HepG2 (cell line): Measurements from ENCODE around the gene TNFAIP2.
"Not testable (repeated sequence)": the region's sequence is repeated elsewhere in the genome, so short reads cannot be mapped to it uniquely, and the experiment has no call there.

Experiments
- CBFB ChIP-seq: sonication (generic); formaldehyde crosslinking; IDR thresholded peaks from 2 replicates; pipeline ENCODE4 v1.4.0; 2020; ENCODE audit warnings: missing genetic modification reagents
- HDAC1 ChIP-seq: sonication (generic); formaldehyde crosslinking; IDR thresholded peaks from 2 replicates; pipeline ENCODE4 v1.5.1; 2020; ENCODE audit warnings: mild to moderate bottlenecking, missing genetic modification reagents
- KDM4B ChIP-seq: sonication (generic); formaldehyde crosslinking; IDR thresholded peaks from 2 replicates; pipeline ENCODE4 v1.4.0; 2020; ENCODE audit warnings: missing genetic modification reagents
- MIER2 ChIP-seq: IDR thresholded peaks from 2 replicates; pipeline ENCODE4 v1.6.1; 2016; ENCODE audit warnings: missing biosample characterization, missing genetic modification reagents
- POLR2AphosphoS2 ChIP-seq: IDR thresholded peaks from 2 replicates; pipeline ENCODE4 v1.6.1; 2011; ENCODE audit warnings: low read depth, low read length, improper control_type of control experiment
- SP2 ChIP-seq: sonication (generic); formaldehyde crosslinking; IDR thresholded peaks from 2 replicates; pipeline ENCODE4 v1.5.1; 2020; ENCODE audit warnings: mild to moderate bottlenecking, missing genetic modification reagents
- YY1 ChIP-seq: IDR thresholded peaks from 2 replicates; pipeline ENCODE4 v1.6.1; 2011; ENCODE audit warnings: low read length, low read depth, moderate library complexity, mild to moderate bottlenecking; ENCODE audit not compliant: insufficient read depth, insufficient replicate concordance
- ZNF138 ChIP-seq: sonication (generic); formaldehyde crosslinking; IDR thresholded peaks from 2 replicates; pipeline ENCODE4 v1.5.0; 2020; ENCODE audit warnings: mild to moderate bottlenecking, low read depth, missing genetic modification reagents
- ZZZ3 ChIP-seq: sonication (generic); formaldehyde crosslinking; IDR thresholded peaks from 2 replicates; pipeline ENCODE4 v1.4.0; 2020; ENCODE audit warnings: missing genetic modification reagents, mild to moderate bottlenecking, borderline replicate concordance
- TF ChIP-seq, protein P1 (sequence below): sonication (generic); formaldehyde crosslinking; IDR thresholded peaks from 2 replicates; pipeline ENCODE4 v1.4.0; 2020; ENCODE audit warnings: mild to moderate bottlenecking, missing genetic modification reagents
- TF ChIP-seq, protein P2 (sequence below): IDR thresholded peaks from 2 replicates; pipeline ENCODE4 v1.6.1; 2016; ENCODE audit warnings: low read depth
- TF ChIP-seq, protein P3 (sequence below): sonication (generic); formaldehyde crosslinking; IDR thresholded peaks from 2 replicates; pipeline ENCODE4 v1.5.0; 2020; ENCODE audit warnings: mild to moderate bottlenecking, missing genetic modification reagents, moderate library complexity
- TF ChIP-seq, protein P4 (sequence below): sonication (generic); formaldehyde crosslinking; conservative IDR thresholded peaks from 2 replicates; pipeline ENCODE4 v1.8.0; 2022; ENCODE audit warnings: missing genetic modification reagents
- TF ChIP-seq, protein P5 (sequence below): sonication (generic); formaldehyde crosslinking; IDR thresholded peaks from 2 replicates; pipeline ENCODE4 v1.4.0; 2020; ENCODE audit warnings: missing genetic modification reagents

DNA sequence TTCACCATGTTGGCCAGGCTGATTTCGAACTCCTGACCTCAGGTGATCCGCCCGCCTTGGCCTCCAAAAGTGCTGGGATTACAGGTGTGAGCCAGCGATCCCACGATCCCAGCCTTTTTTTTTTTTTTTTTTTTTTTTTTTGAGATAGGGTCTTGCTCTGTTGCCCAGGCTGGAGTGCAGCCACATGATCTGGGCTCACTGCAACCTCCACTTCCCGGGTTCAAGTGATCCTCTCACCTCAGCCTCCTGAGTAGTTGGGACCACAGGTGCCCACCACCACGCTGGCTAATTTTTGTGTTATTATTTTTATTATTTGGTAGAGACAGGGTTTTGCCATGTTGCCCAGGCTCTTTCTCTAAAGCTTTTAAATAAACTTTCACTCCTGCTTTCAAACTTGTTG, 5.8 kb upstream of the TNFAIP2 start:
- TF ChIP-seq MIER2; SP2 (CRISPR knock-in tag); HDAC1 (CRISPR knock-in tag); ZNF138 (CRISPR knock-in tag); ZZZ3; POLR2AphosphoS2; CBFB (CRISPR knock-in tag); KDM4B (CRISPR knock-in tag); YY1: not testable (repeated sequence)
- TF ChIP-seq, protein P1, sequence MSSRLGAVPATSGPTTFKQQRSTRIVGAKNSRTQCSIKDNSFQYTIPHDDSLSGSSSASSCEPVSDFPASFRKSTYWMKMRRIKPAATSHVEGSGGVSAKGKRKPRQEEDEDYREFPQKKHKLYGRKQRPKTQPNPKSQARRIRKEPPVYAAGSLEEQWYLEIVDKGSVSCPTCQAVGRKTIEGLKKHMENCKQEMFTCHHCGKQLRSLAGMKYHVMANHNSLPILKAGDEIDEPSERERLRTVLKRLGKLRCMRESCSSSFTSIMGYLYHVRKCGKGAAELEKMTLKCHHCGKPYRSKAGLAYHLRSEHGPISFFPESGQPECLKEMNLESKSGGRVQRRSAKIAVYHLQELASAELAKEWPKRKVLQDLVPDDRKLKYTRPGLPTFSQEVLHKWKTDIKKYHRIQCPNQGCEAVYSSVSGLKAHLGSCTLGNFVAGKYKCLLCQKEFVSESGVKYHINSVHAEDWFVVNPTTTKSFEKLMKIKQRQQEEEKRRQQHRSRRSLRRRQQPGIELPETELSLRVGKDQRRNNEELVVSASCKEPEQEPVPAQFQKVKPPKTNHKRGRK = not testable (repeated sequence)
- TF ChIP-seq, protein P2, sequence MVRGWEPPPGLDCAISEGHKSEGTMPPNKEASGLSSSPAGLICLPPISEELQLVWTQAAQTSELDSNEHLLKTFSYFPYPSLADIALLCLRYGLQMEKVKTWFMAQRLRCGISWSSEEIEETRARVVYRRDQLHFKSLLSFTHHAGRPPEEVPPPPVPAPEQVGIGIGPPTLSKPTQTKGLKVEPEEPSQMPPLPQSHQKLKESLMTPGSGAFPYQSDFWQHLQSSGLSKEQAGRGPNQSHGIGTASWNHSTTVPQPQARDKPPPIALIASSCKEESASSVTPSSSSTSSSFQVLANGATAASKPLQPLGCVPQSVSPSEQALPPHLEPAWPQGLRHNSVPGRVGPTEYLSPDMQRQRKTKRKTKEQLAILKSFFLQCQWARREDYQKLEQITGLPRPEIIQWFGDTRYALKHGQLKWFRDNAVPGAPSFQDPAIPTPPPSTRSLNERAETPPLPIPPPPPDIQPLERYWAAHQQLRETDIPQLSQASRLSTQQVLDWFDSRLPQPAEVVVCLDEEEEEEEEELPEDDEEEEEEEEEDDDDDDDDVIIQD = not testable (repeated sequence)
- TF ChIP-seq, protein P3, sequence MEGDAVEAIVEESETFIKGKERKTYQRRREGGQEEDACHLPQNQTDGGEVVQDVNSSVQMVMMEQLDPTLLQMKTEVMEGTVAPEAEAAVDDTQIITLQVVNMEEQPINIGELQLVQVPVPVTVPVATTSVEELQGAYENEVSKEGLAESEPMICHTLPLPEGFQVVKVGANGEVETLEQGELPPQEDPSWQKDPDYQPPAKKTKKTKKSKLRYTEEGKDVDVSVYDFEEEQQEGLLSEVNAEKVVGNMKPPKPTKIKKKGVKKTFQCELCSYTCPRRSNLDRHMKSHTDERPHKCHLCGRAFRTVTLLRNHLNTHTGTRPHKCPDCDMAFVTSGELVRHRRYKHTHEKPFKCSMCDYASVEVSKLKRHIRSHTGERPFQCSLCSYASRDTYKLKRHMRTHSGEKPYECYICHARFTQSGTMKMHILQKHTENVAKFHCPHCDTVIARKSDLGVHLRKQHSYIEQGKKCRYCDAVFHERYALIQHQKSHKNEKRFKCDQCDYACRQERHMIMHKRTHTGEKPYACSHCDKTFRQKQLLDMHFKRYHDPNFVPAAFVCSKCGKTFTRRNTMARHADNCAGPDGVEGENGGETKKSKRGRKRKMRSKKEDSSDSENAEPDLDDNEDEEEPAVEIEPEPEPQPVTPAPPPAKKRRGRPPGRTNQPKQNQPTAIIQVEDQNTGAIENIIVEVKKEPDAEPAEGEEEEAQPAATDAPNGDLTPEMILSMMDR (CRISPR knock-in tag) = not testable (repeated sequence)
- TF ChIP-seq, protein P4, sequence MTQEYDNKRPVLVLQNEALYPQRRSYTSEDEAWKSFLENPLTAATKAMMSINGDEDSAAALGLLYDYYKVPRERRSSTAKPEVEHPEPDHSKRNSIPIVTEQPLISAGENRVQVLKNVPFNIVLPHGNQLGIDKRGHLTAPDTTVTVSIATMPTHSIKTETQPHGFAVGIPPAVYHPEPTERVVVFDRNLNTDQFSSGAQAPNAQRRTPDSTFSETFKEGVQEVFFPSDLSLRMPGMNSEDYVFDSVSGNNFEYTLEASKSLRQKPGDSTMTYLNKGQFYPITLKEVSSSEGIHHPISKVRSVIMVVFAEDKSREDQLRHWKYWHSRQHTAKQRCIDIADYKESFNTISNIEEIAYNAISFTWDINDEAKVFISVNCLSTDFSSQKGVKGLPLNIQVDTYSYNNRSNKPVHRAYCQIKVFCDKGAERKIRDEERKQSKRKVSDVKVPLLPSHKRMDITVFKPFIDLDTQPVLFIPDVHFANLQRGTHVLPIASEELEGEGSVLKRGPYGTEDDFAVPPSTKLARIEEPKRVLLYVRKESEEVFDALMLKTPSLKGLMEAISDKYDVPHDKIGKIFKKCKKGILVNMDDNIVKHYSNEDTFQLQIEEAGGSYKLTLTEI (CRISPR knock-in tag) = not testable (repeated sequence)
- TF ChIP-seq, protein P5, sequence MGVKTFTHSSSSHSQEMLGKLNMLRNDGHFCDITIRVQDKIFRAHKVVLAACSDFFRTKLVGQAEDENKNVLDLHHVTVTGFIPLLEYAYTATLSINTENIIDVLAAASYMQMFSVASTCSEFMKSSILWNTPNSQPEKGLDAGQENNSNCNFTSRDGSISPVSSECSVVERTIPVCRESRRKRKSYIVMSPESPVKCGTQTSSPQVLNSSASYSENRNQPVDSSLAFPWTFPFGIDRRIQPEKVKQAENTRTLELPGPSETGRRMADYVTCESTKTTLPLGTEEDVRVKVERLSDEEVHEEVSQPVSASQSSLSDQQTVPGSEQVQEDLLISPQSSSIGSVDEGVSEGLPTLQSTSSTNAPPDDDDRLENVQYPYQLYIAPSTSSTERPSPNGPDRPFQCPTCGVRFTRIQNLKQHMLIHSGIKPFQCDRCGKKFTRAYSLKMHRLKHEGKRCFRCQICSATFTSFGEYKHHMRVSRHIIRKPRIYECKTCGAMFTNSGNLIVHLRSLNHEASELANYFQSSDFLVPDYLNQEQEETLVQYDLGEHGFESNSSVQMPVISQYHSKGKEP (CRISPR knock-in tag) = not testable (repeated sequence)
